Right lobe of liver (tissue), 4 donors: Measurements from ENCODE around the gene GLCE.

Source experiments
- CTCF ChIP-seq, 4 donors: fragments of 200-600 bp in 3 of 4; fragments of 450-650 bp in 1 of 4; IDR thresholded peaks; one replicate each; pipeline versions ENCODE4 v1.5.1 to v1.8.0; 2016 to 2022; ENCODE audit warnings: antibody characterized with exemption in 4 of 4, mild to moderate bottlenecking in 2 of 4
- POLR2A ChIP-seq: fragments of 450-650 bp; IDR thresholded peaks from one replicate; pipeline ENCODE4 v1.6.1; 2017; ENCODE audit warnings: antibody characterized with exemption, mild to moderate bottlenecking
- donor health status: DM: no; HTN: no; CAD: no.
- donor health status: DM: no; HTN: no; CAD: no.
- donor health status: DM: no; HTN: yes; CAD: no.

DNA sequence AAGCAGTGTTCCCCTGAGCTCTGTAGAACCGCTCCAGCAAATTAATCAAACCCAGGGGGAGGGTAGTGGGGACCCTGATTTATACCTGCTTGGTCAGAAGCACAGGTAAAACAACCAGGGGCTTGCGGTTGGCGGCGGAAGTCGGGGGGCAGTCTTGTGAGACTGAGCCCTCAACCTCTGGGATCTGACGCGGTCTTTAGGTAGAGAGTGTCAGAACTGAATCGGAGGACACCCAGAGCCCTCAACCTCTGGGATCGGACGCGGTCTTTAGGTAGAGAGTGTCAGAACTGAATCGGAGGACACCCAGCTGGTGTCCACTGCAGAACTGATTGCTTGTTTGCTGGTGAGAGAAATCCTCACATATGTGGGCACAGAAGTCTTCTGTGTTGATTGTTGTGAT is 125.4 kb downstream of the GLCE start:
- TF ChIP-seq POLR2A, result no peak
- TF ChIP-seq CTCF (IDR thresholded peaks at IDR 0.05), result no peak
